GM18868 (cell line): ENCODE data around the gene PAMR1.

Source experiments
- ATAC-seq: cut with Tn5 transposase; IDR thresholded peaks from one replicate; pipeline ENCODE4 v1.9.1; 2021; ENCODE audit warnings: mild to moderate bottlenecking, moderate library complexity; ENCODE audit not compliant: unreplicated experiment

Gene PAMR1

DNA sequence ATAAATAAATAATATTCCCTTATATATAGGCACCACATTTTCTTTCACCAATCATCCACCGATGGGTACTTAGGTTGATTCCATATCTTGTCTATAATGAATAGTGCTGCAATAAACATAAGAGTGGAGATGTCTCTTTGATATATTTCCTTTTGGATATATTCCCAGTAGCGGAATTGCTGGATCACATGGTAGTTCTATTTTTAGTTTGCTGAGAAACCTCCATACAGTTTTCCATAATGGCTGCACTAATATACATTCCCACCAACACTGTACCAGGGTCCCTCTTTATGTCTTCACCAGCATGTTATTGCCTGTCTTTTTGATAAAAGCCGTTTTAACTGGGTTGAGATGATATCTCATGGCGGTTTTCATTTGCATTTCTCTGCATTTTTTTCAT lies 23.6 kb downstream of the PAMR1 start:
- ATAC-seq = no peak

DNA sequence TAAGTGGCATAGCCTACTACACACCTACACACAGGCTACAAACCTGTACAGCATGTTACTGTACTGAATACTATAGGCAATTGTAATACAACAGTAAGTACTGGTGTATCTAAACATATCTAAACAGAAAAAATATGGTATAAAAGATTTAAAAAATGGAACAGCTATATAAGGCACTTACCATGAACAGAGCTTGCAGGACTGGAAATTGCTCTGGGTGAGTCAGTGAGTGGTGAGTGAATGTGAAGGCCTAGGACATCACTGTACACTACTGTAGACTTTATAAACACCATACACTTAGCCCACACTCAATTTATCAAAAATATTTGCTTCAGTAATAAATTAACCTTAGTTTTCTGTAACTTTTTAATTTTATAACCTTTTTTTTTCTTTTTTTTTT lies 24.7 kb downstream of the PAMR1 start:
- no peak for ATAC-seq

DNA sequence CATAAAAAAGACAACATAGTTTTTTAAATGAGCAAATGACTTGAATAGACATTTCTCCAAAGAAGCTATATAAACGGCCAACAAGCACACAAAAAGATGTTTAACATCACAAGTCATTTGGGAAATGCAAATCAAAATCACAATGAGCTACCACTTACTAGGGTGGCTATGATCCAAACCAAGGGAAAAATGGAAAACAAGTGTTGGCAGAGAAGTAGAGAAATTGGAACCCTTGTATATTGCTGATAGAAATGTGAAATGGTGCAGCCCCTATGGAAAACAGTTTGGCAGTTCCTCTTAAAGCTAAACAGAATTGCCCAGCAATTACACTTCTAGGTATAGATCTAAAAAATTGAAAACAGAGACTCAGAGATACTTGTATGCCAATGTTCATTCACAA lies 29.0 kb downstream of the PAMR1 start:
- no peak for ATAC-seq

GRCh38 chr11:35494957-35495490 lies 30.4 kb downstream of the PAMR1 start:
- ATAC-seq = no peak

DNA sequence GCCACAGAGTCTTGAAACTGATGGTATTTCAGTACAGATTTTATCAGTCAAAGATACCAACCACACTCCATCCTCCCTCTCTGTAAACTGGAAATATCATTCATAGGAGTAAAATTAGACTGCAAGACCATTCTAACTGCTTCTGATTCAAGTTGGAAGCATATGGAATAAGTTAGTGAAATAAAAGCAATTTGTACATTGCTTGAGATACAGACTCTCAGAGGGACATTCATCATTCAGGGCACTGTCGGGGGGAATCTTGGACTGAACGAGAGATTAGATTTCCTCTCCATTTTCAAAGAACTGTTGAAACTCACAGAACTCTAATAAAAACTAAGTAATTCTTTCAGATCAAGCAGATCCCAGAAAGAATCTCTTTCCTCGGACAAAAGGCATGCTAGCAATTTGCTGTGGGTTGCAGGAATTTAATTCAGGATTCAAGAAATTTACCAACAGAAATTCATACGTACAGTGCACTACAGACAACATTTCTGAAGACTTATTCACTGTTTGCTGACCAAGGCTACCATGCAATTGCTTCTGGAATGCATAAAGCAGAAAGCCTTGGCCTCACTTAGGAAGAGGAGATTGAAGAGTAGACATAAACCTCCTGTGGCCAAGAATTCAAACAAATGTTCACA lies 34.1 kb downstream of the PAMR1 start:
- ATAC-seq = no peak

- no peak for ATAC-seq
These were observed 37.3 kb downstream of the PAMR1 start for GRCh38 chr11:35488117-35488516.

DNA sequence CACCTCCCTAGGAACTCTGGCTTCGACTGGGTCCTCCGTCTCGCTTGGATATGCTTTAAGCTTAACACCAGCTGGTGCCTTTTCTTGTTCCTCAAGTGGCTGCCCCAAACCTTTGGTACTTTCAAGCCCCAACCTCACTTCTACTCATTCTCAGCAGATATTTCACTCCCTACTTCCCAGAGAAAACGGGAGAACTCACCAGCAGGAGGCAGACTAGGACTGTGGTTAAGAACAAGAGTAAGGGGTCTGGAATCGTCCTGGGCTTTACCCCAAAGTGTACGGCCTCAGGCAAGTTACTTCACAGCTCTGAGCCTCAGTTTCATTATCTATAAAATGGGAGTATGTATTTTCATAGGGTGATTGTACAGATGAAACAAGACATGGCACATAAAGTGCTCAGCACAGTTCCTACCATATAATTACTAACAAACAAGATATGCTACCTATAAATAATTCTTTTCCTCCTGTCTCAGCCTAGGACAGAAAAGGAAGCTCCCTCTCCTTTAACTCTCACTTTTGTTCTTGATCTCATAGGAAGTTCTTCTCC lies 37.8 kb downstream of the PAMR1 start:
- ATAC-seq = no peak

GRCh38 chr11:35486934-35487333 lies 38.5 kb downstream of the PAMR1 start:
- ATAC-seq = no peak

- ATAC-seq = no peak
These were observed 39.0 kb downstream of the PAMR1 start for GRCh38 chr11:35486446-35486845.

- peak; percentile 96 for ATAC-seq
These were observed 39.6 kb downstream of the PAMR1 start for GRCh38 chr11:35485656-35486322.

DNA sequence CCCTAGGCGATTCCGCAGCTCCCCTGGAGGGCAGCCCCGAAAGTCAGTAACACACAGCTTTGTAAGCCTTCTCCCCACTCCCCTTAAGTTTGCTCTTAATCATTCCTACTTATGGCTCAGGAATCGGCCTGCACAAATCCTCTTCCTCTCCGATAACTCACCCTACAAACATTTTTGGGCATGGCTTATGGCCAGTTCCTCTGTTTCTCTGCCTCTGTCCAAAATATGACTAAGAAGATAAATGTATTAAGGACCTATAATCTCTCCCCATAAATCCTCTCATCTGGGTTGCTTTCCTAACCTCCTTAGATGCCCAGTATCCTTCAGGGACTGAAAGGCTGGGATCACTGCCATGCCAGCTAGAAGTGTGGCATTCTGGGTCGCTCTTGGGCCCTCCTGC lies 41.0 kb downstream of the PAMR1 start:
- no peak for ATAC-seq

GRCh38 chr11:35483131-35483820 lies 42.1 kb downstream of the PAMR1 start:
- ATAC-seq = no peak

GRCh38 chr11:35479731-35480130 lies 45.7 kb downstream of the PAMR1 start:
- ATAC-seq = no peak

GRCh38 chr11:35478471-35479091 lies 46.8 kb downstream of the PAMR1 start:
- ATAC-seq = no peak

GRCh38 chr11:35477901-35478300 lies 47.5 kb downstream of the PAMR1 start:
- ATAC-seq = no peak

DNA sequence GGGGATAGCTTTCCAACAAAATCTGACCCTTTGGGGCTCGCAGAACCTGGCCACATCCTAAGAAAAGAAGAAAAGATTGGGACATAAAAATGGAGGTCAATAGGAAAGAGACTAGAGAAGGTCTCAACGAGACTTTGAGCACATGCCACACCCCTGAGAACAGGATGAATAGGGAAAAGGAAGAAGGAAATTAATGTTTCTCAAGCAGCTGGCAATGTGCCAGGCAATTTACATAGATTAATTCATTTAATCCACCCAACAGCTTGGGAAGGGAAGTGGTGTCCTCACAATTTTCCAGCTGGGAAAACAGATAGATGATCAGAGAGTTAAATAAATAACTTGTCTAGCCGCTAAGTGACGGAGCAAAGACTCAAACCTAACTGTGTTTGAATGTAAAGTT lies 50.7 kb downstream of the PAMR1 start:
- ATAC-seq = no peak

DNA sequence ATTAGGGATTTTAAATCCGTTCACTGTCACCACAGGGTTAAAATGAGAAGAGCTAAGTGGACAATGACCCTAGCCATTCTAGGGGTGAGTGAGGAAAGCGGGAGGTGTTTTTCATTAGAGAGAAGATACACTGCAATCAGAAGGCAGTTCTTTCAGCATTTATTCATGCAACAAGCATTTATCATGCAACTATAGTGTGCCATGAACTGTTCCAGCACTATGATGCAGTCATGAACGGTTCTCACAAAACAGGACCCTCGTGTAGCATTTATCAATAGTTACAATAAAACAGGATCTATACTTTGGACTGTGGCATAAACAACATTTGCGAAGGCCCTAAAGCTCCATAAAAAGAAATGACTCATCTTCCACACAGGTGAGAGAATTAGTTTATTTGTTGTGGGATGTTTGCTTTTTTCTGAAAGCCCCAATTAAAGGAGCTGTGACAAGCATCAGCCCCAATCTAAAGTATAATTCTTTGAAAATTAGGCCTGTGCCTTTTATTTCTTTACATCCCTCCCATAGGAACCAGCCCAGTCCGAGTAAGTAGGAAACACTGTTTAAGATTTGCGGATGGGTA lies 51.5 kb downstream of the PAMR1 start:
- ATAC-seq = no peak

DNA sequence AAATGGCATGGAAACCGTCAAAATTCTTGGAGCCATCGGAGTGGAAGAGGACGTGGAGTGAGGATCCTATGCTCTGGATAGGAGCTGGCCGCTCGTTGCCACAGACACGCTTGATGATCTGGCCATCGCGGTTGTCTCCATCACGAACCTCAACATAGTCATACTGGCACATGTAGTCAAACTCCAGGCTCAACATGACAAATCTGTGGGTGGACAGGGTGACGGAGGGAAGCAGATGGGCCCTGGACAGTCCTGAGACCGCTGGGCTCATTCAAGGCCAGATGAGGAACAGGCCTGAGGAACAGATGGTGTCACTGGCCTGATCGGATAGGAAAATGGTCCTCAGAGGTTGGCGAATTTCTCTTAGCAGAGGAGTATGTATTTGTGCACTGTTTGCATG lies 54.8 kb downstream of the PAMR1 start:
- no peak for ATAC-seq

DNA sequence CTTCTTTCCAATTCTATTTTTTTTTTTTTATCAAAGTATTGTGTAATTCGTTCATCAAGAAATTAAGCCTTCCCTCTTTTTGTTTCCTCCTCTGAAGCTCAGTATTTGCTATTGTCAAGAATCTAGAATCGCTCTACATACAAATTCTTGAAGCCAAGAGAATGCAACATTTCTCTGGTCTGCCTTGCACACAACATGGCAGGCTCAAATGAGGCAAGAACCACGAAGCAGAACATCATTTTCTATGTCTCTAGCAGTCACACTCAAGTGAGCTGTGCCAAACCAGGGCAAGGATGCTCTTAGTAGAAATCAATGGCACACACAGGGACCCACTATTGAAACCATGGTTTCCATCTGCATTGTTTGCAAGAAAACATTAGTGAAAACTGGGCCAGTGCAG lies 59.4 kb downstream of the PAMR1 start:
- ATAC-seq = no peak

DNA sequence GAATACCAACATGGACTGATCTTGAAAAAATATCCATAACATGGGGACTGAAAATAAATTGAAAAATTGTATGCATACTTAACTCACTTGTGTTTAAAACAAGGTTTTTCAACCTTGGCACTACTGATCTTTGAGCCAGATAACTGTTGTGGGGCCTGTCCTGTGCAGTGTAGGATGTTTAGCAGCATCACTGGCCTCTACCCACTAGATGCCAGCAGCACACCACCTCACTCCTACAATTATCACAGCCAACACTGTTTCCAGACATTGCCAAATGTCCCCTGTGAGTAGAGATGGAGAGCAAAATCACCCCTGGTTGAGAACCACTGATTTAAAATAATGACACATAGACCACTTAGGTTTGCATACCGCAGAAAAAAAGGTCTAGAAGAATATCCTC lies 61.1 kb downstream of the PAMR1 start:
- no peak for ATAC-seq

GRCh38 chr11:35463331-35463751 lies 62.1 kb downstream of the PAMR1 start:
- ATAC-seq = no peak
